ENCODE results near the gene FOXL1.

FOXL1 gene

DNA sequence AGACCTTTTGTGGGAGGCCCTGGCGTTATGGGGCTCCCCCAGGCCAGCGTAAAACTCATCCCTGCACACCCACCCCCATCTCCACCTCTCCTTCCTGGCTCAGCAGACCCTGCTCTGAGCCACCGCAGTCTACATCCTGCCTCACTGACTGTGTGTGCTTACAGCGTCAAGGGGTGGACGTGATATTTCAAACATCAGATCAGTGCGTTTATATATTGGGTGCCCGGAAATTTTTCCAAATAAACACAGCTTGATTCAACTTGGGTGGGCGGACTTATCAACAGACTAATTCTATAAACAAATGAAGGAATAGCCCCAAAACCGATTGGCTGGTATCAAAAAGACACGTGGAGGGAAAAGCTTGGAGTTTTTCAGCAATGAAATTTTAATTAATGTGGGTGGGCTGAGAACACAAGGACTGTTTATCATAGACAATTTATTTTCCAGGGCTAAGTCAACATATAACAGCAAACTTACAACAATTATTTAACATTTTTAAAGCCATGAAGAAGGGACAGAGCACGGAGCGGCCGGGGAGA, at the start of gene FOXL1:
Gene FOXL1, plus strand, starts transcription at position 489 of the 539 bp plus-strand sequence. CDS start 175 bp downstream, outside the sequence.
- no peak for DNase-seq (ENCODE audit: low read depth in 2 of 2)

DNA sequence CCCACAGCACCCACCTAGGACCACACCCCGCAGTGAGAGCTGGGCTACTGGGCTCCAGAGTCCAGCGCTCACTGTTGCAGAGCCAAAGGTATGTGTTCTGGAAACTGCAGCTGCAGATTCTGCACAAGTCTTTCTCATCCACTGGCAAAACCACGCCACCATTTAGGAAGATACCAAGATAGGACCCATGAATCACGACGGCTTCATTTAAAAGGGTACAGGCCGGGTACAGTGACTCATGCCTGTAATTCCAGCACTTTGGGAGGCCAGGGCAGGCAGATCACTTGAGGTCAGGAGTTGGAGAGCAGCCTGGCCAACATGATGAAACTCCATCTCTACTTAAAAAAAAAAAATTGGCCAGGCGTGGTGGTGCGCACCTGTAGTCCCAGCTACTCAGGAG, 49.2 kb upstream of the FOXL1 start:
- DNase-seq (ENCODE audit: low read depth in 2 of 2), result no peak

DNA sequence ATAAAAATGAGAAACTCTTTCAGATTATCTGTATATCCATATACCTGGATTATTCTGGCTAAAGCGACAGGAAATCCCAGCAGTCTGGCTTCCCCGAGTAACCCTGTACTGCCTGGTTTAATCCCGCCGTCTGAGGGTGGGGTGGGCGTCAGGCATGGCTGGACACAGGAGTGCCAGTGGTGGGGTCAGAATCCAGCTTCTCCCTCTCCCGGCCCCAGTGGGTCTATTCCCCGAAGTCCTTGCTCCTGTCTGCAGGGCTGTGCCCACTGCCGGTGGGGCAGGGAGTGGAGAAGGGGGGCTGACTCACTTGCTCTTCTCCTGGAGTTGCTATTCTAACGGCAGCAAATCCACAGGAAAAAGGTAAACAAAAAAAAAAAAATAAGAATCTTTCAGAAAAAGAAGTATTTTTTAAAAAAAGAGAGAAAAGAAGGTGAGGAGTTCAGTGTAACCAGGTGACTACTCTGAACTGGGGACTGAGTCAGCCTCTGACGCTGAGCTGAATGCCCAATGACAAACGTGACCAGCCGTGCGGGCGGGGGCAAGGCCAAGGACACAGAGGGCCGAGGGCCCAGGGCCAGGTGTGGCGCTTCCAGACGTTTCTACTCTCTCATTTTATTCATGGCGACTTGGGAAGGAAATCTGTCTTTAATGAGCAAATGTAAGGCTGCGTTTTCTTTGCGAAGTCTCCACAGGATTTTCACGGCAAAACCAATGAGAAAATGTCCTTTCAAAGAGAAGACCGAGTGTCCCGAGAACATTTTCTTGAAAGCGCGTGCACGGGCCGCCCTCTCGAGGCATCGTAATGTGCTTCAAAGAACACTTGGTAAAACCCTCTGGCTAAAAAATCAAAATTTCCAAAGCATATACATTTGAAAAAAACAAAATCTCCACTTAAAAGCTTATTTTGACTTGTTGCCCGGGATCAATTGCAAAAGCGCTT, 47.8 kb upstream of the FOXL1 start:
- DNase-seq (ENCODE audit: low read depth in 2 of 2), result no peak

DNA sequence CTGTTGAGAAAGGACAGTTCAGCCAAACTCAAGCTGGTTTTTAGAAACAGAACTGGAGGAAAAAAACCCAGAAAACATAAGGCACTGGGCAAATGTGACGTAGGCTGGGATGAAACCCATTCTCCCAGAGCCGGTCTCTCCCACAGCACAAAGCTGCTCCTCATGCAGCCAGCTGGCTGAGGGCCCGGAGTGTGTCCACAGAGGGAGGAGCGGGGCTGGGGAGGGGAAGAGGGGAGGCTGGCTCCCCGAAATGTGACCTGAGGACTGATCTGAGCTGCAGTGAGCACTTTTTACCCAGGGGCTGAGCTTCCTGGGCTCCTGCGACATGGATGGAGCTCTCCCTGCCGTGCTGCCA, 47.2 kb upstream of the FOXL1 start:
- DNase-seq (ENCODE audit: low read depth in 2 of 2), result no peak

DNA sequence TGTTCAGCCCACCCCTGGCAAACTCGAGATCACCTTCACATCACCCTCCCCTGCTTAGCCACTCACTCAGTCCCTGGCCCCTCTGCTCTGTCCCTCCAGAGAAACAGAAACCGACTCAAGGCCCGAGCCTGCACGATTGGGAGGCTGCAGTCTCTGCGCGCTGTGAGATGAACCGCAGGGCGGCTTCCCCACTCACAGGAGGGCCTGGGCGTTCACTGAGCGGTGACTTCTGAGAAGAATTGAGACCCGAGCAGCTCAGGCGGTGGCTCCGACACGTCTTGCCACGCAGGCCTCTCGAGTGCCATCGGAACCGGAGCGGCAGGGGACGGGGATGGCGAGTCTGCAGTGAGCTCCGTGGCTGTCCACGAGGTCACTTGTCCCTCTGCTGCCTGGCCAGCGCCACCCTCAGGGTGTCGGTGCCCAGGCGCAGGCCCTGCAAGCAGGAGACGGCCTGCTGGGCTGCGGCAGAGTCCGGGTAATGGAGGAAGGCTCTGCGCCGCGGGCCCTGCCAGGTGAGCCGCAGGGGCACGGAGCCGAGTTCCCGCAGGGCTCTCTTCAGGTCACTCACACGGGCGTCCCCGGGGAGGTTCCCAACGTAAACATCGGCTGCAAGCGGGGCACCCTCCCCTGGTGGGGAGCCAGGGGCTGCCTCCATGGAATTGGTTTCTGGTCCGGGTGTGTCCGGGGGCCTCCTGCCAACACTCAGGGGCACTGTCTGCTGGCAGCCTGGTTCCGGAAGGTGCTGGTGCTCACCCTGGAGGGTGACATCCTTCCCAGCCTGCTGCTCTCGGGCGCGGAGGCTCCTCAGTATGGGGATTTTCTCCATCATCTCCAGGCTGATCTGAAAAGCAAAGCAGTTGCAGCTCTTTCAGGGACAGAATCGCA, 46.5 kb upstream of the FOXL1 start:
- no peak for DNase-seq (ENCODE audit: low read depth in 2 of 2)

DNA sequence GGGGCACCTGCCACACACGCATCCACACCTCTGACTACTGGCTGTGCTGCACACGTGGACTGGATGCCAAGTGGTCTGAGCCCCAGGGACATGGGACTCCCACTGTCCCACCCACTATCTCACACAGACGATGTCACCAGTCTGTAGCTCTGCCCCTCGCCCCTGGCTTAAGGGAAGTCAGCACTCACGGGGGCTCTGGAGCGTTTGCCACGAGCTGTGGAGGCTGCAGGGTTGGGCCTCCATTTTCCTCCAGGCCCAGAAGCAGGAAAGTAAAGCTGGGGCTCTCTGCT, 45.9 kb upstream of the FOXL1 start:
- no peak for DNase-seq (ENCODE audit: low read depth in 2 of 2)

DNA sequence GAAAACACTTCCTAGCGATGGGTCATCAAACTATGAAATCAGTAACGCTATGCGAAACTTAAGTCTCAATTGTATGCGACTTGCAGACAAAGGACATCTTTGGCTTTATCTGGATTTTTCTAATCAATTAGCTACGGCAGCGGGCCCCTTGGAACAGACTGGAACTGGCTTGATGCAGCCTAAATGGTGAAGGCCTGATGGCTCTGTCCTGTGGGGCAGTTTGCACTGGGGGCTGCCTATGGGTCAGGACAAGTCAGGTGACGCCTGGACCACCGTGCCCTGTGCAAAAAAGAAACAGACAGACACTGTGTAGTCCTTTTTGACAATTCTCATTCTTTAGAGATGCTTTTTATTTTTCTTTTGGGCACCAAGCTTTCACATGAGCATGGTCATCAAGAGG, 45.3 kb upstream of the FOXL1 start:
- DNase-seq (ENCODE audit: low read depth in 2 of 2), result no peak

DNA sequence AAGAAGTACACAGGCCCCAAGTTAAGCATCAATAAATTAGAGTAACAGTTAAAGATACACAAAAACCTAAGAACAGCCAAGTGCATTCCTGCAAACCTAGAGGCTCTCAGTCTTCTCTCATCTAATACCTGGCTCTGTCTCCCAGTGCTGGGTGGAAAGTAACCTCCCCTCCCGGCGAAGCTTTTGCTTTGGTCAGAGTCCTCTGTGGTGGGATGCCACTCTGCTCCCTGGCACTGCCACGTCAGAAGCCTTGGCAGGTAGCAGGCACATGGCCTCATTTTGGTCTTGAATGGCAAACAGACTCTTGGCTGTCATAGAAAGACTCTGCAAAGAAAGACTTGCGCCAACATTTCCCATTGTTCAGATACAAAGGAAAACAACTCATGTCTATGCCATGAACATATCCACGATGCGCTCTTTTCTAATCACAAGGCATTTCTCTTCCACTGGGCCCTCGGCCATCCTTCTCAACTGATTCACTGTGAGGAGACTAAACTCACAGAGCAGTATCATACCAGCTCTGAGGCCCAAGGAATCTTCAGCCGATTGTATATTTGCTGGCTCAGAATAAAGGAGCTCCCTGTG, 44.5 kb upstream of the FOXL1 start:
- no peak for DNase-seq (ENCODE audit: low read depth in 2 of 2)

DNA sequence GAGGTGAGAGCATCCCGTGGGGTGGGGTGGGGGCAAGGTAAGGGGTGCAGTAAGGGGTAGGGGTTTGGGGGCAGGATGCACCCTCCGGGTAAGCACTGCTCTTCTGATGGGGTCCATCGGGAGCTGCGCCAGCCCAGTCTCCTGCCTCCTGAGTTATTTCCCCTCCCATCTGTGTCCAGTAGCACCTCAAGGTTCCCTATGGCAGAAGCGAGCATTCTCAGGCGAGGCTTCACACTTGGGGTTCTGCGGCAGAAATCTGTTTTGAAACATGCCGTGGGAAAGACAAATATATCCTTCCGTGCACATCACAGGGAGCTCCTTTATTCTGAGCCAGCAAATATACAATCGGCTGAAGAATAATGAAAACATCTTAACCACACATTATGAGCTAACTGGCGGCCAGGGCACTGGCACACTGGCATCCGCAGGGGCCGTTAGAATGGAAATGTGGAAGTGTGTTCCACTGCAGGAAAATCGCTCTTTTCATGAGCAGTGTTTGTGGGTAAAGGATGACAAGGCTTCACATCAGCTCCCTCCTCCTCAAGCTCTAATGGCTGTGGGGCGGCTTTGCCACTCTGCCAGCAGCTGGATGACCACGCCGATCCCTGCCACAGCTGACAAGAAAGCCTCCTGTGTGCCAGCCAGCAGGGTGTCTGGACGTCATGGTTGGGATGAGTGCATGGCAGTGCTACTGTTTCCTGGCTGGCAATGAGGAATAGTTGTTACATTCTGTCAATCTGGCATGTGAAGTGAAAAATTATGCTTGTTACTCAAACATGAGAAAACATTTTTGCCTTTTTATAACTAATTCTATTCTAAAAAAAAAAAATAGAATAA, 43.4 kb upstream of the FOXL1 start:
- no peak for DNase-seq (ENCODE audit: low read depth in 2 of 2)

DNA sequence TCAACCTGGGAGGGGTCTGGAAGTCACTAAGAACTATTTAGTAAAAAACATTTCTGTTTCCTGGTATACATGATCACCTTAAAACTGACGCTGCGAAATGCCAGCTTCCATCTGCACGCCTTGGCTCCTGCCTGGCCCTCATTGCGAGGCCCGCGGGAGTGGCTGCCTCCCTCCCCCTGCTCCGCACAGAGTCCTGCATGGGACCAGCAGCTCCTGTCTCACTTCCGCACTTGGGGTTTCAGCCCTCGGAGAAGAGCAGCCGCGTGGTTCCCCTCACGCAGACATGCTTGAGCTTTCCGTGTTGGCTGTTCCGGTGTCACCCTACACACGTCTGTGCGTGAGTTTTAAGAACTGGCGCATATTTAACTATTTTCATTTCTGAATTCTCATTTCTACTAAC, 41.7 kb upstream of the FOXL1 start:
- DNase-seq (ENCODE audit: low read depth in 2 of 2), result no peak

DNA sequence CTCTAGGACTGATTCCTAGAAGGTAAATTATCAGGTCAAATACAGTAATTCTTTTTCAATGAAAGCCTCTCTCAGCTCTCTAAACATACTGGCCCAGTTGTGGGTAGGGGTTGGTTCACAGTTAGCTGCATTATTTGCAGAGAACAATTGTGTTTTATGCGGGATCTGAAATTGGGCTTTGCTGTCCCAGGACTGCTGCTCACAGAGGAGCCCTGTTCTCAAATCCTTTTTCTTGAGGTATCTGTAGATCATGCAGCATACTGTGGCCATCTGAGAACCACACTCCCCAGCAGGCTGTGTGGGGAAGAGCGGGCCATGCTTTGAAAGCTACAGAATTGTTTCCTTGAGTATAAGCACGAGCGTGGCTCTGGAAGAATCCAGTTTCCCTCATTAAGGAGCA, 40.9 kb upstream of the FOXL1 start:
- DNase-seq (ENCODE audit: low read depth in 2 of 2), result no peak

DNA sequence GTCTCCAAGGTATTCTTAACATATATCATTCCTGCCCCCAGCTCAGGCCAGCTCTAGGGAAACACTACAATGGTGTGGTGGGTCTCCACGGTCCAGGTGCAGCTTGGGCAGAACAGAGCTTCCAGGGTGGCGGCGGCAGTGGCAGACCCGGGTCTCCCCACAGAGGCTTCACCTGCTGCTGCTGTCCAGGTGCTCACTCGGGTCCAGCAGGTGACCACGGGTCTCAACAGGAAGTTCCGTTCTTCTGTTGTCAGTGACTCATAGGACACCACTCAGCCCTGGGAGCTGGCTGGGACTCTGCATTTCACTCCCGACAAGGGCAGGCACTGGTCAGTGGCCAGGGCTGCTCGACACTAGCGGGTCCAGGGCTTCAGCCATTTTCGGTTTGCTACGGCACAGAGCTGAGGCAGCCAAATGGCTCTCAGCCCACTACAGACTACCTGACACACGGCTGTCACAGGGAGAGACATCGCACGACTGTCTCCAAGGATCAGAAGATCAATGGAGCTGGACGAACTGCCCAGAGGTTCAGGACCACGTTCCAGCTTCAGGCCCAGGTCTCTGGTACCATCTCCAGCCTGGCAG, 40.1 kb upstream of the FOXL1 start:
- no peak for DNase-seq (ENCODE audit: low read depth in 2 of 2)

DNA sequence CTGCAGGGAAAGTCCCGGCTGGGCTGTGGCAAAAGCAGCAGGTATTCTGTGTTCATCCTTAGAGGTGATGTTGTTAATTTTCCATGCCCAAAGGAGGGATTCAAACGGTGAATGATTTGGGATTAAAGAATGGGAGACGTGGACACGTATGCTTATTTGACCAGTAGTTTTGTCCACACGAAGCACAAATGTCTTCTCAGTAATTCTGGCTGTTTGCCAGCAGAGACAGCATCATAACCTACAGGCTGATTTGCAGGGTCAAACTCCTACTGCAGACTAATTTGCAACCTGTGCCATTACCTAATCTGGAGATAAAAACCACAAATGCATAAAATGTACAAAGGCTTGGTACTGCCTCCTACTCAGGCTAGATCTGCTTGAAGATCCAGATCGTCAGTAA, 37.5 kb upstream of the FOXL1 start:
- no peak for DNase-seq (ENCODE audit: low read depth in 2 of 2)

DNA sequence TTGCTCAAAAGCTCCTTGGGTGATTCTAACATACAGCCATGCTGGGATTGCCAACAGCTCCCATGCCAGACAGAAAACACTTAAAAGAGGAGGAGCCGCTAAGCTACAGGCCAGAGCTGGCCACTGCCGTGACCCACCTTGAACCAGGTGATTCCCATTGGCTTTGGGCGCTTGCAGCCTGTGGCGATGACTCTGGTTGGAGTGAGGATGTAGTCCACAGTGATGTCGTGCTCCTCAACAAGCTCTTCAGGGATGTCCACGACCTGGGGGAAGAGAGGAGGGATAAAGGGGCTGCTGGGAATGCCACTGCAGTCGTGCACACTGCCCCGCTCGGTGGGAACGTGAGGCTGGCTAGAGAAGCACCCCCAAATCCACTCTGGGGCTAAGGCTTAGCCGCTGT, 36.8 kb upstream of the FOXL1 start:
- no peak for DNase-seq (ENCODE audit: low read depth in 2 of 2)

DNA sequence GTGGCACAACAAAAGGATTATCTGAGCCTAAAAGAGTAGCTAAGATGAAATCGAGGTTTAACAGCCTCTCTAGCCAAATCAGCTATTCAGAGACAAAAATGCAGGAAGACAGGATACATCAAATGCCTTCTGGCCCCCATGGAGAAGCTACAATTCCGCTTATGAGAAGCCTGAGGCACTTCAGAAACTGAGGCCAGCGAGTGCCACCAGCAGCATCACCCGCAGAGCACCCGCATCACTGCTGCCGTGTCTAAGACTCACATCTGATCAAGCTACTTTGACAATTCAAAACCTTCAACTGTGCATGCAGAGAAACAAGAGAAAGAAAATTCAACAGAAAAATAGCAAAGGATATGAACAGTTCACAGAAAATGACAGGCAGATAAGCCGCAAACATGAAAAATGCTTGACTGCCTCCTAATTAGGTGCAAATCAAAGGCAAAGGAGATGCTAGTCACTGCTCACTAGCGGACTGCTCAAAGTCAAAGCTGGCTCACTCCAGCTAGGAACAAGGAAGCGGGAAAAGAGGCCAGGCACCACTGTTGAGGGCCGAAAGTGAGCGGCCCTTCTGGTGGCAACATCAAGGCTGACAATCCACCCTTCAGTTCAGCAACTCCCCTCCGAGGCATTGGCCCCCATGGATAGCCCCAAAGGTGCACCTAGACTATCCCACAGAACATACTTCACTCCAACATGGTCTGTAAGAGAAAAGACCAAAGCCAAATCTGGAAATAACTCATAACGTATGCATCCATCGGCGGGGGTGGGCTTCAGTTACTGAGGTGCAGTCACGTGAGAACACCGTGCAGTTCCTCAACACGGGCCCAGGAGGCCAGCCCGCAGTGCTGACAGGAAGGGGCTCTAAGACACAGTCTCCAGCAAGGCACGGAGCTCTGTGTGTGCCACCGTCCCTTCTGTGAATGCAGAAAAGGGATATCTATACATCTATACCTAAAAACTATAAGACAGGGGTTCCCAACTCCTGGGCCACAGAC, 35.3 kb upstream of the FOXL1 start:
- DNase-seq (ENCODE audit: low read depth in 2 of 2), result no peak

DNA sequence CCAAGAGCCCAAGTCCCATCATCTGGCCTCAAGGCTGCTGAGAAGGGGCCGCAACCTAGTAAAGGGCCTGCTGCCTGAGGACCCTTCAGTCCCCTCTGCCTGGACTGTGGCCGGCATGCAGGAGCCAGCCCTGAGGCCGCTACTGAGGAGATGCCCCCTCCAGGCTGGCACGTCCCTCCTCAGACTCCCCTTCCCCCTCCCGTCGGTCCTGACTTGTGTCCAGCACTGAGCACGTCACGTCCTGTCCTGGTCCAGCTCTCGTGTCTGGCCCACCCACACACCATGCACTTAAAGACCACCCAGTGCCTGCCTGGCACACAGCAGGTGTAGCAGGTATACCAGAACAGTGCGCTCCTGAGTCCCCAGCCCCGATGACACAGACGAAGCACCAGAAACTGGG, 32.9 kb upstream of the FOXL1 start:
- DNase-seq (ENCODE audit: low read depth in 2 of 2), result no peak

DNA sequence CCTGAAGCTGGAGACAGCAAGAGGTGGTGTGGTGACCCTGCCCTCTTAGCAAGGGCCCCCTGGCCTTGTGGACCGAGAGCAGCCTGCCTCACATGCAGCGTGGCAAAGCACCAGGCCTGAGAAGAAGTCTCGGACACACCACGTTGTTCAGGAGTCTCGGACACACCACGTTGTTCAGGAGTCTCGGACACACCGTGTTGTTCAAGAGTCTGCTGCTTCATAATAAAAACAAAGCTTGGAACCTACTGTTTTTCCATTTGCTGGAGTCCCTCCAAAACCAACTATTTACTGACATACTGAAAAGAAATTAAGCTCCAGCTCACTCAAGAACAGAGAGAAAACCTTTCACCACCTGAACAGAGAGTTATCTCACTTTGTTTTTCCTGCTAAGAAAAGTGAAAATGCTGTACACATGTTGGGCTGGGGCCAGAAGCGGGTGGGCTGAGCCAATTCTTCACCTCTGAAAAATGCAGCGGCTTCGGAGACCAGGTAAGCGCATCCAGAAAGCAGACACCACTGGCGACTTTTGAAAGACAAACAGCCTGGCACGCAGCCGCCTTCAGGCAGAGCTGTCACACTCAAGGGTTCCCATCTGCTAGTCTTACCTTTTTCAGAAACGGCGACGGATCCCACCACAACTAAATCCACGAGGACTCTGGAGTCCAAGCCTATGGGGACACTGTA, 32.3 kb upstream of the FOXL1 start:
- no peak for DNase-seq (ENCODE audit: low read depth in 2 of 2)

DNA sequence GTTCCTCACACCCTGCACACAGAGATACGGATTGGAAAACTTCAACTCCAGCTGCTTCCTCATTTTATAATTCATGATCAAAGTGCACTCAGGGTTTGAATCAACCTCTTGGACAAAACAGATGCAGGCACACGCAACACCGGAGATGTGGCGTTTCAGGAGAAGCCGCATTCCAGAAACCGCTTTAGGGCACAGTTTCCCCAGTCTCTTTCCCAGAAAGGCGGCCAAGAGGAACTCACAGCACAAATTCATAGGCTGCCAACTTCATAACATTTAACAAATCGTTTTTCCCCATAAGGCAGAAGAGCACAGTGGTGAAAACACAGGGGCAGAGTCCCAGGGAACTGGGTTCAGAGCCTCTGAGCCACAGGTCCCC, 31.7 kb upstream of the FOXL1 start:
- no peak for DNase-seq (ENCODE audit: low read depth in 2 of 2)

DNA sequence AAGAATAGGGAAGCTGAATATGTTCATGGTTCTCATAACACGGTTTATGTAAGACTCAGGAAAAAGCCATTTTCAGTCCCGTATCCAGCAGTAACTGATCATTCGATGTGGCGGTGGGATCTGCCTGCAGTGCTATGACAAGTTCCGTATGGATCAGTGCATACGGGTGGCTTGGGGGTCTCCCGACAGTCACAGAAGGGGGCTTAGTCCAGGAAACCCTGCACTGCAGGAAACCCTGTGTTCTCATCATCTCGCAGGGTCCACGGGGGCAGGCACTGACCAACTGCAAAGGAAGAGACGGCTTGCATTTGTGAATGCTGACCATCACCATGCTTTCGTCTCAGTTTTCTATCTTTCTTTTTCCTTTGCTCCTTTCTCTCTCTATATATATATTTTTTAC, 31.1 kb upstream of the FOXL1 start:
- DNase-seq (ENCODE audit: low read depth in 2 of 2), result no peak

All from stimulated activated CD8-positive, alpha-beta memory T cell treated with anti-CD3 and anti-CD28 coated beads, Interleukin-15, amount 100 ng/mL, for 4 hours (primary cell).